H4 (cell line): ENCODE measurements around the gene P4HA2. TPM values are rescaled to one million over a fixed set of nuclear protein-coding genes. Genes with fewer than 3 reads are reported as not detected.

Experiments
- DNase-seq: peaks from one replicate; pipeline ENCODE4 v3.0.0-alpha.2; 2015; ENCODE audit warnings: low spot score
- total RNA-seq: library from RNA; depleted of rRNA; stranded (reverse); fragments of >200 nt; shearing (Covaris generic); gene quantifications from 2 replicates; pipeline ENCODE4 v1.2.3, GENCODE V29; 2014

P4HA2 gene
- total RNA-seq, 1 experiment from 2014 or later = 83.5 TPM

DNA sequence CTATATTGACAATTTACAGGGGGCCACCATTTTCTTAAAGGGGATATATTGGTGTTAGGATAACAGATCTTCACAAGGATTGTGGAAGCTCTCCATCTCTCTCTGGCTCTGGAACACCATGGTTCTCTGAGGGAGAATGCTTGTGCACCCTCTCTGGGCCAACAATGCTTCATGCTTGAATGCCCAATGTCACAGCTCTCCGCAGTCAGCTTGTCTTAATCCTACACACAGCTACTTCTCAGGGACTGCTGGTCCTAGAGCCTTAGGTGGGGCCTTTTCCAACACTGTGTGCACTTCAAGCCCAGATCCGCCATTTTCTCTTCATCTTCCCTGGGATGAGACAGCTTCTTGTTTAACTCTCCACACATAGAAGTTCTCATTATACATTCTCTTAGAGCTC is 22.9 kb upstream of the P4HA2 start:
- no peak for DNase-seq

DNA sequence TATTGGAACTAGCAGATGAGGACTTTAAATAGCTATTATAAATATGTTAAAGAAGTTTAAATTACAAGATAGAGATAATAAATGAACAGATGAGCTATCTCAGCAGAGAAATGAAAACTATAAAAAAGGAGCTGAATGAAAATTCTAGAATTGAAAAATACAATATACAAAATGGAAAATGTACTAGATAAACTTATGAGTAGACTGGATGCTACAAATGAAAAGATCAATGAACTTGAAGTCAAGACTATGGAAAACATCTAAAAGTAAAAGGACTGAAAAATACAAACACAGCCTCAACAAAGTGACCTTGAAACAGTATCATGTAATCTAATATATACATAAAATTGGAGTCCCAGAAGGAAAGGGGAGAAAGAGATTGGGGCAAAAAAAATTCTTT is 19.2 kb upstream of the P4HA2 start:
- DNase-seq = no peak

GRCh38 chr5:132245593-132245992 is 17.9 kb upstream of the P4HA2 start:
- no peak for DNase-seq

GRCh38 chr5:132243366-132243977 is 15.8 kb upstream of the P4HA2 start:
- no peak for DNase-seq

- no peak for DNase-seq
These were observed 12.1 kb upstream of the P4HA2 start for GRCh38 chr5:132239776-132240175.

DNA sequence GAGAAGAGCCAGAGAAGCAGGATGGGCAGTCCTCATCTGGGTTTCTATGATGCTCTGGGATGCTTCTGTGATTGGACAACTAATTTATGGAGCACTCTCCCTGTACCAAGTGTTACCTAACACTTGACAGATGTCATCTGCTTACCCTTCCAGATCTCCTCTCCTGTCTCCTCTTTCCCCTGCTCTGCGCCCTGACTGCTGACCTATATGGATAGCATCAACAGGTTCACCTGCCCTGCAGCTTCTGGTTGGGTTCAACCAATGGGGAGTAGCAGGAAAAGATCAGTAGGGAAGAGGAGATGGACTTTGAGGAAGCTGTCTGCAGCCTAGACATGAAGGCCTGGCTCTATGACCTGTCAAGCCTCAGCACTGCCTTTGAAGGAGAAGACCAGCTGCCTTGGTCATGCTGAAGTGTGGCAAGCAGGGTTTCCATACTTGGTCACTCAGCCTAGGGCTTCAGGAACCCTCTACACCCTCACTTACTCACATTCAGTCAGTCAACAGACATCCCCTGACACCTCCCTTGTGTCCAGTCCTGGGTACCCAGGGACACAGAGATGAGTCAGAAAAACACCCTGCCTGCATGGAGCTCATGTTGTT is 11.3 kb upstream of the P4HA2 start:
- no peak for DNase-seq

DNA sequence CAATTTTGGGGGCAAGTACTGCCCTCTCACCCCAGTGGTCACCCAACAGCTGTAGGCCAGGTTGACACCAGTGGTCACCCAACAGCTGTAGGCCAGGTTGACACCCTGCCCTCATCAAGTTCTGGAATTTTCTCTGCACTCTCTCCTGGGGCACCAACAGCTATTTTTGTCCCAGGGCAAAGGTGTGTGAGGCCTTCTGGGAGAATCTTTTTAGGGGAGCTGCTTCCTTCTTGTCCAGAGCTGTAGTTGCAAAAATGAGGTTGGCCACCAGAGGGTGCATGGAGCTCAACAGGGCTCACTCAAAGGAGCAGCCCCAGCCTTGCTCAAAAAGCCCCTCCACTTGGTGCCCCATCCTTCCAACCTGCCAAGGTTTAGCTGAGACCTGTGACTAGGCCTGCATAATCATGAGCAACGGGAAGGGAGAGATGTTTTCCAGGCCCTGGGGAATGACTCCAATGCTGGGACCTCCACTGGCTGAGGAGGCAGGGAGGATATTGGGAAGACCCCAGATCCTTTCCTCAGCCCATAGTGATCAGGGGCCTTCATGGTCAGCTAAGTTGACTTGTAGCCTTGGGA is 10.6 kb upstream of the P4HA2 start:
- peak; percentile 63 for DNase-seq

GRCh38 chr5:132237670-132238069 is 10.0 kb upstream of the P4HA2 start:
- DNase-seq = no peak

GRCh38 chr5:132237141-132237540 is 9.5 kb upstream of the P4HA2 start:
- DNase-seq = no peak

DNA sequence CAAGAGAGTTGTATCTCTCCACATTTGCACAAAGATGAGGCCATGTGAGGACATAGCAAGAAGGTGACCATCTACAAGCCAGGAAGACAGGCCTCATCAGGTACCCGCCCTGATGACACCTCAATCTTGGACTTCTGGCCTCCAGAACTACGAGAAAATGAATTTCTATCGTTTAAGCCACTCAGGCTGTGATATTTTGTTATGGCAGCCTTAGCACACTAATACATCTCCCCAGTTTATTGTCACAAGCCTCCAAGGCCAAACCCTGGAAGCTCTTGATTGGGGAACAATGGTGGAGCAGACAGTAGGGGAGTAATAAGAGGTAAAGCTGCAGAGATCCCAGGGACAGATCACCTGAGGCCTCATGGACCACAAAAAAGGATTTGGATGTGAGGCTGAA is 7.7 kb upstream of the P4HA2 start:
- no peak for DNase-seq

- no peak for DNase-seq
These were observed 7.0 kb upstream of the P4HA2 start for GRCh38 chr5:132234684-132235062.

GRCh38 chr5:132233811-132234683 is 6.4 kb upstream of the P4HA2 start:
- no peak for DNase-seq

DNA sequence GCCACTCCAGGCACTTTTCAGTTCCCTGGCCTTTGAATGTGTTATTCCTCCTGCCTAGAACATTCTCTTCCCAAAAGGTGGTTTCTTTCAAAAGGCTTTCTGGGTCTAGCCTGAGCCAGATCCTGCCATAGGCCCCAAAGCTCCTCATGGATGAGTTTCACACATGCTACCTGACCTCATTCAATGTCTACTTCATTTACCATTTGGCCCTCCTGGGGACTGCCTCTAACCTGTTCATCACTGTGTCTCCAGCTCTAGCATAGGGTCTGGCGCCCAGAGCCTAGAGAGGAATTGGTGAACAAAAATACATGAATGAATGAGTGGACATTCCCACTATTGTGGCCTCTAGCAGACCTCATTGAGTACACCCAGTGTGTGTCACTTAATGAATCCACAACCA is 5.4 kb upstream of the P4HA2 start:
- no peak for DNase-seq

- no peak for DNase-seq
These were observed 4.8 kb upstream of the P4HA2 start for GRCh38 chr5:132232465-132232864.

GRCh38 chr5:132230871-132231270 is 3.2 kb upstream of the P4HA2 start:
- no peak for DNase-seq

DNA sequence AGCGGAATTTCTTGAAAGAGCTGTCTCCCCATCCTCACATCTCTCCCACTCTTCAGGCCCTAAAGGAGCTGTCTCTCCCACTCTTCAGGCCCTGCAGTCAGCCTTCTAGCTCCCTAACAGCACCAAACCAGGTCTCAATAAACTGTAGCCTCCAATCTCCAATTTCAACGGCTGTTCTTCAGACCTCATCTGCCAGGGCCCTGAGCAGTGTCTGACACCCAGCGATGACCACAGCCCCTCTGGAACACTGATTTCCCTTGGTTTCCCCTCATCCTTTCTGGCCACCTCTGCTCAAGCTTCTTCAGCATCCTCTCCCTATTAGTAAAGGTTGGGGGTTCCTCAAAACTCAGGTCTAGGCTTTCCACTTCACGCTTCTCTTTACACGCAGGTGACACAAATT is 1.6 kb upstream of the P4HA2 start:
- no peak for DNase-seq

DNA sequence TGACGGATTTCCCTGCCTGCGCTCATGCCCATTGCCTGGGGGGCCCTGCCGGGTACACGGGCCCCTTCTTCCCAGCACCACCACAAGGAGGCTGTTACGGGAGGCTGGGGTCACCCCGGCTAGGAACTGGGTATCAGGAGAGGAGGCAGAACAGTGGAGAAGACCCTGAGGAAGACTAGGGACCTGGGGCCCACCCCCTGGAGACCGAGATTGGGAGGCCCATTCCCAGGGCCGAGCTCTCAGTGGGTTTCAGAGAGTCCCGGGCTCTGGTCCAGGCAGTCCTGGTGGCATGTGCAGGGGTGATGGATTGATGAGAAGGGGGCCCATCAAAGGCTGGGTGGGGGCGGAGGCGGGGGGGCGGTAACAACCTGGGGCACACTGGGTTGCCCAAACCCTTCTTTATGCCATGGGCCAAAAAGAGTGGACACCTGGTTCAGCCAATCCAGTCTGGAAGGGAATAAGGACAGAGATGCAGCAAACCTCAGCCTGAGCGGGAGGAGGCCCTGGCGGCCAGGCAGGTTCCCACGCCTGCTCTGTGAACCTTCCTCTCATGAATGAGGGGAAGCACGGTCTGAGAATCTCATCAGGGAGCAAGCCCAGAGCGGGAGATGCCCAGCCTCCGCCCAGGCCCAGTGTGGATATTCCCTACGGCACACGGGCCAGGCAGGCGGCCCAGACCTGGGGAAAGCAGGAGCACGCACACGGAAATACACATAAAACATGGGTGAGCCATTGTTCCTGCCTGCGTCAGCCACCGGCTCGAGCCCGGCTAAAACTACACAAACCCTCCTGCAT is 785 bp upstream of the P4HA2 start:
- DNase-seq = no peak

GRCh38 chr5:132227235-132227484 is 493 bp downstream of the P4HA2 start:
- no peak for DNase-seq

DNA sequence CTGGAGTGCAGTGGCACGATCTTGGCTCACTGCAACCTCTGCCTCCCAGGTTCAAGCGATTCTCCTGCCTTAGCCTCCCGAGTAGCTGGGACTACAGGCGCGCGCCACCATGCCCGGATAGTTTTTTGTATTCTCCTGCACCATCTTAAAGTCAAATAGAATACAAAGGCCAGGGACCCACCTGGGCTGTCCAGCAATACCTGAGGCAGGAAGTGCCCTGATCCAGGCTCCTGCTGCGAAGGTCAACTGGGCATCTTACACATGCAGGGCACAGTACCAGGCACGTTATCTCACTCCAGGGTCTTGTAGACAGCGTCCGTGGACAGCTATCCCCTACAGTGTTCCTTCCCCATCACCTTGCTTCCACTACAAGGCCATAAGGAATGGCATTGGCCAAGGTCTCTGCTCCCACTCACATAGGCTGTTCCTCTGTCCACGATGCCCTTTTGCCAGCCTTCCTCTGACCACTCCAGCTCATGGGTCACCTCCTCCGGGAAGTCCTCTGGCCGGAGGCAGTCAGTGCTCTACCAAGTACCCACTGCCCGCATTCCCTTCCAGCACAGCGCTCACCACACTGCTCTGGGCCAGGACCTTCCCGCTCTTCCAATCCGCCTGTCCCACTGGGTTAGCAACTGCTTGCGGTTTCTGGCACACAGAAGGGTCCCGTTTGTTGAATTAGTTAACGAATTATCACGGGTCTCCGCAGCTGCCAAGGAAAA is 978 bp downstream of the P4HA2 start:
- DNase-seq = no peak

GRCh38 chr5:132225165-132226032 is 2.3 kb downstream of the P4HA2 start:
- peak; percentile 67 for DNase-seq

DNA sequence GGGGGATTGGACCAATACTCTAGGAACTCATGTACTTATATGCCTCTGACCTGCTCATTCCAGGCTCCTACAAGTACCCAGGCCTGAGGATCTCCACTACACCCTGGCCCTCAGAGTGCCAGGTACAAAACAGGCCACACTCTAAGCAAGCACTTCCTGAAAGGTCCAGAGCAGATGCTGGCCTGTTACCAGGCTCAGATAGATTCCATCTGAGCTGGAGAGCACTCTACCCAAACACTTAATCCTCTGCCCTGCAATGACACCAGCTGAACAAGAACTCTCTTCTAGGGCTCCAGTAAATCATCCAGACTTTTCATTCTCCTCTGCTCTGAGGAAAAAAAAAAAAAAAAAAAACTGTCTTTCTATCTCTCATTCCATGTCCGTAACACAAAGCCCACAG is 2.9 kb downstream of the P4HA2 start:
- no peak for DNase-seq
